Stimulated activated CD4-positive, alpha-beta T cell treated with anti-CD3 and anti-CD28 coated beads, Interleukin-1b, Interleukin-23, amount 100 ng/mL, for 24 hours (primary cell): ENCODE results near the gene LCN12.

ENCODE experiments used
- DNase-seq, 4 experiments: peaks; one replicate each; pipeline ENCODE4 v3.0.0-alpha.2; 2020; ENCODE audit warnings: low read depth in 4 of 4, low spot score in 1 of 4

The LCN12 gene

GRCh38 chr9:136951541-136952320, at the start of gene LCN12:
TSS of gene LCN12 (plus strand) at chr9:136952273. CDS start at chr9:136952328, 55 bp downstream.
- no peak for DNase-seq

- DNase-seq: no peak
Observed at GRCh38 chr9:136903041-136903554, 49.0 kb upstream of the LCN12 start.

GRCh38 chr9:136906266-136906665, 45.8 kb upstream of the LCN12 start:
- no peak for DNase-seq

- no peak for DNase-seq
Observed at GRCh38 chr9:136907011-136907914, 44.8 kb upstream of the LCN12 start.

- DNase-seq: no peak
Observed at GRCh38 chr9:136910197-136910900, 41.7 kb upstream of the LCN12 start.

GRCh38 chr9:136910901-136911245, 41.2 kb upstream of the LCN12 start:
- no peak for DNase-seq

- no peak for DNase-seq
Observed at GRCh38 chr9:136913701-136914438, 38.2 kb upstream of the LCN12 start.

GRCh38 chr9:136915632-136916329, 36.3 kb upstream of the LCN12 start:
- DNase-seq: no peak

- DNase-seq: no peak
Observed at GRCh38 chr9:136916330-136917184, 35.5 kb upstream of the LCN12 start.

- no peak for DNase-seq
Observed at GRCh38 chr9:136917902-136918301, 34.2 kb upstream of the LCN12 start.

GRCh38 chr9:136920069-136920468, 32.0 kb upstream of the LCN12 start:
- no peak for DNase-seq

GRCh38 chr9:136920734-136921231, 31.3 kb upstream of the LCN12 start:
- no peak for DNase-seq

- DNase-seq: no peak
Observed at GRCh38 chr9:136921307-136921706, 30.8 kb upstream of the LCN12 start.

GRCh38 chr9:136921718-136922117, 30.4 kb upstream of the LCN12 start:
- no peak for DNase-seq

GRCh38 chr9:136922540-136922939, 29.5 kb upstream of the LCN12 start:
- no peak for DNase-seq

GRCh38 chr9:136923881-136924280, 28.2 kb upstream of the LCN12 start:
- no peak for DNase-seq

- DNase-seq: no peak
Observed at GRCh38 chr9:136925414-136926153, 26.5 kb upstream of the LCN12 start.

- DNase-seq: no peak
Observed at GRCh38 chr9:136926154-136926704, 25.8 kb upstream of the LCN12 start.
